ENCODE data around the gene TLE3. TPM values are rescaled to one million over a fixed set of nuclear protein-coding genes. Genes with fewer than 3 reads are reported as not detected.

The TLE3 gene
- polyA plus RNA-seq, 1 of the 3 experiments (the other 2 are of a cell fraction) = 14.7 TPM

GRCh38 chr15:70047386-70048197 lies 50.1 kb downstream of the TLE3 start:
- no peak overlapping the region for H3K4me2 ChIP-seq
- DNase-seq = no peak
- 95% methylated on average over 17 of the region's 17 CpGs for WGBS (ENCODE audit: low lambda C conversion rate)
- no peak overlapping the region for H3K27ac ChIP-seq (ENCODE audit: low read depth in 2 of 2, low read length in 1 of 2)
- H4K20me1 ChIP-seq (ENCODE audit: insufficient read depth) = no peaks in the 10 kb centered on the region
- TF ChIP-seq EZH2phosphoT487 (IDR thresholded peaks at IDR 0.05; ENCODE audit: borderline replicate concordance, low read depth) = no peak
- no peak for TF ChIP-seq NFIC (IDR thresholded peaks at IDR 0.05; ENCODE audit: borderline replicate concordance)
- no peak for TF ChIP-seq IRF3 (IDR thresholded peaks at IDR 0.05; ENCODE audit: low read depth, low read length)
- TF ChIP-seq TEAD4 (IDR thresholded peaks at IDR 0.05; ENCODE audit: borderline replicate concordance, insufficient read depth) = no peak
- no peak for TF ChIP-seq SMC3 (IDR thresholded peaks at IDR 0.05; ENCODE audit: low read depth, low read length)
- no peak for TF ChIP-seq EP300 (IDR thresholded peaks at IDR 0.05; ENCODE audit: borderline replicate concordance in 1 of 2, low read depth in 1 of 2, low read length in 1 of 2)
- TF ChIP-seq TAF1 (IDR thresholded peaks at IDR 0.05; ENCODE audit: borderline replicate concordance, low read depth, low read length) = no peak
- no peak for TF ChIP-seq CHD2 (IDR thresholded peaks at IDR 0.05; ENCODE audit: low read length, partially characterized antibody)
- TF ChIP-seq JUND (IDR thresholded peaks at IDR 0.05) = no peak
- no peak for TF ChIP-seq REST (IDR thresholded peaks at IDR 0.05; ENCODE audit: low read depth, low read length)
- H3K79me2 ChIP-seq (ENCODE audit: insufficient read depth) = no peaks in the 10 kb centered on the region
- no peaks in the 10 kb centered on the region for H3K9me2 ChIP-seq
- no peaks in the 10 kb centered on the region for H3K27me3 ChIP-seq (ENCODE audit: insufficient read depth)
- H3F3A ChIP-seq (replicated peaks; ENCODE audit: insufficient read depth) = peaks cover 6% of the 10 kb centered on the region
- H3K9me3 ChIP-seq = no peaks in the 10 kb centered on the region
- ChIA-PET CTCF (interaction anchor here (0.9 kb wide), 1 partner anchor 12 kb away, joined by 3 read pairs; no protein-coding TSS in a partner anchor), POLR2A (no interaction called here)
- no peak overlapping the region for H3K9ac ChIP-seq
- H3K4me3 ChIP-seq (ENCODE audit: low read depth in 2 of 2, low read length in 1 of 2) = no peak overlapping the region
- peaks cover 5 to 38% of the 10 kb centered on the region in 2 experiments for H3K36me3 ChIP-seq (replicated peaks in 1 of 2; ENCODE audit: control insufficient read depth in 1 of 2, insufficient read depth in 2 of 2, low read length in 1 of 2)
- H3K4me1 ChIP-seq (ENCODE audit: control insufficient read depth in 1 of 2, insufficient read depth in 2 of 2, low read depth in 1 of 2, low read length in 1 of 2) = peaks cover 0 to 17% of the 10 kb centered on the region in 2 experiments; a peak in 1 of 4 replicates
- no peak overlapping the region for H2AFZ ChIP-seq (ENCODE audit: low read depth)
